Right lobe of liver (tissue), 4 donors: ENCODE results near the gene RAD23A.

ENCODE experiments used
- CTCF ChIP-seq, 4 donors: fragments of 200-600 bp in 3 of 4; fragments of 450-650 bp in 1 of 4; IDR thresholded peaks; one replicate each; pipeline versions ENCODE4 v1.5.1 to v1.8.0; 2016 to 2022; ENCODE audit warnings: antibody characterized with exemption in 4 of 4, mild to moderate bottlenecking in 2 of 4
- POLR2A ChIP-seq: fragments of 450-650 bp; IDR thresholded peaks from one replicate; pipeline ENCODE4 v1.6.1; 2017; ENCODE audit warnings: antibody characterized with exemption, mild to moderate bottlenecking
- donor health status: DM: no; HTN: no; CAD: no.
- donor health status: DM: no; HTN: no; CAD: no.
- donor health status: DM: no; HTN: yes; CAD: no.

GRCh38 chr19:13001502-13002165, 56.0 kb downstream of the RAD23A start:
- TF ChIP-seq CTCF (IDR thresholded peaks at IDR 0.05) (no peak), POLR2A (no peak)
